HG02852 (cell line): ENCODE measurements around the gene PTGES.

Experiments
- ATAC-seq: cut with Tn5 transposase; IDR thresholded peaks from one replicate; pipeline ENCODE4 v1.9.1; 2021; ENCODE audit warnings: mild to moderate bottlenecking, moderate library complexity; ENCODE audit not compliant: unreplicated experiment

PTGES gene

GRCh38 chr9:129720865-129721545 is 31.8 kb downstream of the PTGES start:
- no peak for ATAC-seq

- no peak for ATAC-seq
Observed at GRCh38 chr9:129720181-129720864, 32.5 kb downstream of the PTGES start.

GRCh38 chr9:129719135-129719534 is 33.7 kb downstream of the PTGES start:
- ATAC-seq: no peak

- no peak for ATAC-seq
Observed at GRCh38 chr9:129718647-129719046, 34.2 kb downstream of the PTGES start.

- no peak for ATAC-seq
Observed at GRCh38 chr9:129717991-129718390, 34.9 kb downstream of the PTGES start.

- no peak for ATAC-seq
Observed at GRCh38 chr9:129716091-129716490, 36.8 kb downstream of the PTGES start.

- ATAC-seq: no peak
Observed at GRCh38 chr9:129714511-129715061, 38.3 kb downstream of the PTGES start.

- ATAC-seq: no peak
Observed at GRCh38 chr9:129713402-129713679, 39.5 kb downstream of the PTGES start.

GRCh38 chr9:129712634-129713401 is 40.0 kb downstream of the PTGES start:
- no peak for ATAC-seq

GRCh38 chr9:129710169-129710453 is 42.7 kb downstream of the PTGES start:
- no peak for ATAC-seq

- ATAC-seq: no peak
Observed at GRCh38 chr9:129709438-129710168, 43.2 kb downstream of the PTGES start.

- ATAC-seq: no peak
Observed at GRCh38 chr9:129708793-129709192, 44.0 kb downstream of the PTGES start.

- no peak for ATAC-seq
Observed at GRCh38 chr9:129704807-129705206, 48.0 kb downstream of the PTGES start.

- ATAC-seq: no peak
Observed at GRCh38 chr9:129703667-129704355, 49.0 kb downstream of the PTGES start.

- no peak for ATAC-seq
Observed at GRCh38 chr9:129702589-129703520, 50.0 kb downstream of the PTGES start.

- ATAC-seq: no peak
Observed at GRCh38 chr9:129701549-129701948, 51.3 kb downstream of the PTGES start.

GRCh38 chr9:129701054-129701453 is 51.8 kb downstream of the PTGES start:
- no peak for ATAC-seq

GRCh38 chr9:129698254-129698757 is 54.5 kb downstream of the PTGES start:
- no peak for ATAC-seq

- ATAC-seq: no peak
Observed at GRCh38 chr9:129697656-129698253, 55.1 kb downstream of the PTGES start.
